Measurements from ENCODE around the gene USHBP1.
A peak's percentile ranks its signal among the peaks of the same experiment; 100 is the strongest.

Gene USHBP1

DNA sequence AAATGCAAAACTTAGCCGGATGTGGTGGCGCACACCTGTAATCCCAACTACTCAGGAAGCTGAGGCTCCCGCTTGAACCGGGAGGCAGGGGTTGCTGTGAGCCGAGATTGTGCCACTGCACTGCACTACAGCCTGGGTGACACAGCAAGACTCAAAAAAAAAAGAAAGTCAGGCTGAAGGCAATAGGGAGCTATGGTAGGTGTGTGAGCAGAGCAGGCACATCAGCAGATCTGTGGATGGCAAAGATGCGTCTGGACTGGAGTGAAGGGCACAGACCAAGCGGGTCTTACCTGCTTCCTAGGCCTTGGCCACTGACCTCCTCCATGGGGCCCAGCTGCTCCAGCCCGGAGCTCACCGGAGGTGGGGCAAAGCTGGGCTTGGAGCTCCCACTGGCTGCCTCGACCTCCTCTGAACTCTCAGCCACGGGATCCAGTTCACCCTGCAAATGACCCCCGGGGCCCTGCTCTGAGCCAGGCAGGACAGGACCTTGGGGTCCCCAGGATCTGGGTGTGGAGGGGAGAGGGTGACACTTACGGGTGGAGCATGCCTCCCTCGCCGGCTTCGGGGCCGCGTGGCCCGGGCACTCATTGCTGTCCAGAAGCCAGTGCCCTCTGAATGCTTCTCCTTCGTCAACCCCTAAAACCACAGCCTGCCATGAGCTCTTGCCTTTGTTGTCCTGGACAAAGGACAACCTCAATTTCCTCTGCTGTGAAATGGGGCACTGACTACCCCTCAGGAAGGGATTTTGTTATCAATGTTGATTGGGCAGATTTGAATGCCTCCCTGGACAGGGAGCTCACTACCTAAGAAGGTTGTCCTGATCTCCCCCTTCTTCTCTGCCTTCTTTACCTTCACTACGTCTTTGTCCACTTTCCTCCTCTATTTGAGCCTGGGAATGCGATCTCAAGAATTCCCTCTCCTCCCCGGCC, 569 bp downstream of the USHBP1 start:
- DNase-seq (ENCODE audit: low spot score): no peak

DNA sequence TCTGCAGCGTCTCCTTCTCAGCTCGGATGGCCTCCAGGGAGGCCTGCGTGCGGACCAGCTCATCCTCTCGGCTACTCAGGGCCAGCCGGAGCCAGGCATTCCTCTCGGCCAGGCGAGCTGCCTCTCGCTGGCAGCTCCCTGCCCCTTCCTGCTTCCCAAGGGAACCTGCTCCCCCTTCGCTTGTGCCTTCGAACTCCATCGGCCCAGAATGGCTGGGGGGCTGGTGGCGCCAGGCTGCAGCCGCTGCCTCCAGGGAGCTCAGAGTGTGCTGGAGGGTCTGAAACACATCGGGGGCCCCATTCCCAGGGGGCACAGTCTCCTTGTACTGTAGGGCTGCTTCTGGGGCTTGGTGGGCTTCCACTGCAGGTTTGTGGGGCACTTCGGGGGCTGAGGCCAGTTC, 2.0 kb downstream of the USHBP1 start:
- no peak for DNase-seq (ENCODE audit: low spot score)

DNA sequence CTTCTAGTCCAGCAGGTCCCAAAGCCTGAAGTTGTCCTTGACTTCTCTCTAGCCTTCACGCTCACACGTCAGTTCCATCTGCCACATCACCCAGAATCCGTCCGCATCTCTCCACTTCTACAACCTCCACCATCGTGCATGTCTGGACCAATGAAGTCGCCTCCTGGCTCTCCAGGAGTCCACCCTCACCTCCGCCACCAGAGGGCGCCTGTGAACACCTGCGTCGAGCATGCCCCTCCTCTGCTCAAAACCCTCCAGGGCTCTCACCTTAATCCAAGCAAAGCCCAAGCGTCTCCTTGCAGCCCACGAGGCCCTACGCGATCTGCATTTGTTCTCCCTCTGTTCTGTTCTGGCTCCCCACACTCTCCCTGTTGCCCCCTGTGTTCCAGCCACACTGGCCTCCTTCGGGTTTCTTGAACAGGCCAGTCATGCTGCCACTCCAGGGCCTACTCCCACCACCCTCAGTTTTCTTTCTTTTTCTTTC, 3.7 kb downstream of the USHBP1 start:
- peak; percentile 85 for DNase-seq (ENCODE audit: low spot score)

DNA sequence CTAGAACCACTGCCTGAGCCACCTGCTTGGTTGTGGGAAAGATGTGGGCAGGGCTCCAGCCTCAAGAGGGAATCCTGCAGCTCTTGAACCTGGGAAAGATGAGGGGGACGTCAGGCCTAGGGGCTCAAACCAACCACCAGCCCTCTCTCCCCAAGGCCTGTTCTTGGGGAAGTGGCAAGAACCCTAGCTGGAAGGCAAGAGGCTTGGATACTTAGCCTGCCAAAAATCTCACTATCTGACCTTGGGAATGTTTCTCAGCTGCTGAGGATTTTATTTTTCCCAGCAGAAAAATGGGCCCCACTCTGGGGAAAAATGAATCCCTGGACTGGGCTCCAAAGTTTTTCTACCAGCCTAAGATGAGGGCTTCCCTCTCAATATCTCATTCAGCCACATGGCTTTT, 4.6 kb downstream of the USHBP1 start:
- no peak for DNase-seq (ENCODE audit: low spot score)

DNA sequence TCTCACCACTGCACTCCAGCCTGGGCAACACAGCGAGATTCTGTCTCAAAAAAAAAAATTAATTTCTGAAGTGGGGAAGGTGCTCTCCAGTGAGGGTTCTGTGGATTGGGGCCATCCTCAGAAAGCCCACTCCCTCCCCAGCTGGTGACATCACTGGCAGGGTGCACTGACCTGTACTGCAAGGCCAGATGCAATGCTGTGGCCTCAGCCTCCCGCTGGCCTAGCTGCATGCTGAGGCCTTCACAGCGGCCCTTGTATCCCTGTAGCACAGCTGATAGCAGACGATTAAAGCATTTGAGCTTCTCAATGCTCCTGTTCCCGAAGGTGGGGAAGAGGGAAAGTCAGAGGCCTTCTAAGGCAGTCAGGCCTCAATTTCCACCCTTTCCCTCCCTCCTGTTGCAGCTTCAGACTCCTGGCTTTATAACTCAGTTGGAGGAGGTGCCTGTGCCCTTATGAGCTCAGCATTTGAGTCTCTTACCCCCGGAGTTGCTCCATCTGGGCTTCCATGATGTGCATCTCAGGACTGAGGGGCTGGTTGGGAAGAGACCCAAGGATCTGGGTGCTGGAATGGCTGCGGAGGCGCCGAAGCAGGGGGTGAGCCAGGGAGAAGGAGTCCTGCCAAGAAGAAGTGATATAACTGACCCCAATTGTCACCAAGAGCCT, 5.3 kb downstream of the USHBP1 start:
- no peak for DNase-seq (ENCODE audit: low spot score)

DNA sequence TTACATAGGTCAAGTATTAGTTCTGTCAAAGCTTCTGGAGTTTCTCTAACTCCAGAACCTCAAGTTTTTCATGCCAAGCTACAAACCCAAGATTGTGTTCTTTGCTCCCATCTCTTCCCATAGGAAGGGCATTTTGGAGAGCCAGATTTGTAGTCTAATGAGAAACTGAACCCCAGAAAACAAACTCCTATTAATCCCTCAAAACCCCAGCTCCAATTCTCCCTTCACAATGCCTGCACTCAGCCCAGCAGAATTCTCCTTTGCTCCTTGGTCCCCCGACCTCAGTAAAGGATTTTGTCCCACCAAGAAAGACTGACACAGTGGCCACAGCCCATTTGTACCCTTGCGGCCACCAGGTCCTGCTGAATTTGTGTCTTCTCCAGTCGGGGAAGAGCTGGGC, 8.4 kb downstream of the USHBP1 start:
- no peak for DNase-seq (ENCODE audit: low spot score)

DNA sequence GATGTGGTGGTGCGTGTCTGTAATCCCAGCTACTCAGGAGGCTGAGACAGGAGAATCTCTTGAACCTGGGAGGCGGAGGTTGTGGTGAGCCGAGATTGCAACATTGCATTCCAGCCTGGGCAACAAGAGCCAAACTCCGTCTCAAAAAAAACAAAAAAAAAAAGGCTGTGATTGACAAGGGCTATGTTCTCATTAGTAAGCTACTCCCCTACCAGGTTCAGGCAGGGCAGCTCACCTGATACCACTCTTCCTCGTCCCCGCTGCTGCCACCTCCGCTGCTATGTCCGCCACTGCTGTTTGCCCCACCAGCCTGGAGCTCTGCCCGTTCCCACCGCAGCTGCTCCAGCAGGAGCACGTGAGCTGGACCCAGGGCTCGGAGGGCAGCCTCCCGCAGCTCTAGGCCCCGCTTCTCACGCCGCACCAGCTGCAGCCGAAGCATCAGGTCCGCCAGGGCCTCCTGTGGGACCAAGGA, 9.4 kb downstream of the USHBP1 start:
- no peak for DNase-seq (ENCODE audit: low spot score)

DNA sequence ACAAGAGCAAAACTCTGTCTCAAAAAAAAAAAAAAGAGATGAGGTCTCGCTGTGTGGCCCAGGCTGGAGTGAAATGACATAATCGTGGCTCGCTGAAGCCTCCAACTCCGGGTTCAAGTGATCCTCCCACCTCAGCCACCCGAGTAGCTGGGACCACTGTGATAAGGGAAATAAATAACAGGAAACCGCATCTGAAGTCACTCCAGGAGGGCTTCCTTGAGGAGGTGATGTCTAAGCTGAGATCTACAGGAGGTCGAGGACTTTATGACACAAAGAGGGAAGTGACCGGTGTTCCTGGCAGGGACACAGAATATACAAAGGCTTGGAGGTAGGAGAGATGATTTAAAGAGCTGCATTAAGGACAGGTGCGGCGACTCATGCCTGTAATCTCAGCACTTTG, 9.9 kb downstream of the USHBP1 start:
- DNase-seq (ENCODE audit: low spot score): no peak

DNA sequence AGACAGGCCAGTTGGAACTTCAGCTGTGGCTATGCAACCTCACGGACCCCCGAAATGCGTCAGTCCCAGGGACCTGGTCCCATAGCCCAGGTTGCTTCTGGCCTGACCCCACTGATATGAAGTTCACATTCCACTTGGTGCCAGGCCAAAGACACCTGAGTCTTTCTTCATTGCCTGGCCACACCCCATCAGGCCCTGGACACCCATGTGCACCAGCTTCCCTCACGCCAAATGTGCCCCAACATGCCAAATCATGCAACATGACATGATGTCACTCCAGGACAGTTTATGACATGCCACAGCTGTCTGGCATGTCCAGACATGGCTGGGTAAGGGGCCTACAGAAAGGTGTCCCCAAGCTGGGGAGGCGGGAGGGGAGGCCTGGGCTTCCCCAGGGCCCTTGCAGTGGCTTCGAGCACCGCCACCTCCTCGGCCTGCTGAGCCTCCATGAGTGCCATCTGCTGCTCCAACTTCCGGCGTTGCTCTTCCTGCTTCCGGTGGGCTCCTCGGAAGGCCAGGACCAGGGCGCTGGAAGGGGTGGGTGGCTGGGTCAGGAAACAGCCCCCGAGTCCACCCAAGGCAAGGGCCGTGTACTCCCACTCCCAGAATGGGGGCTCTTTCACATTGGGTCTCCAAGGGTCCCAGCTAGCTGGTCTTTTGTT, 14.5 kb downstream of the USHBP1 start:
- DNase-seq (ENCODE audit: low spot score): no peak

DNA sequence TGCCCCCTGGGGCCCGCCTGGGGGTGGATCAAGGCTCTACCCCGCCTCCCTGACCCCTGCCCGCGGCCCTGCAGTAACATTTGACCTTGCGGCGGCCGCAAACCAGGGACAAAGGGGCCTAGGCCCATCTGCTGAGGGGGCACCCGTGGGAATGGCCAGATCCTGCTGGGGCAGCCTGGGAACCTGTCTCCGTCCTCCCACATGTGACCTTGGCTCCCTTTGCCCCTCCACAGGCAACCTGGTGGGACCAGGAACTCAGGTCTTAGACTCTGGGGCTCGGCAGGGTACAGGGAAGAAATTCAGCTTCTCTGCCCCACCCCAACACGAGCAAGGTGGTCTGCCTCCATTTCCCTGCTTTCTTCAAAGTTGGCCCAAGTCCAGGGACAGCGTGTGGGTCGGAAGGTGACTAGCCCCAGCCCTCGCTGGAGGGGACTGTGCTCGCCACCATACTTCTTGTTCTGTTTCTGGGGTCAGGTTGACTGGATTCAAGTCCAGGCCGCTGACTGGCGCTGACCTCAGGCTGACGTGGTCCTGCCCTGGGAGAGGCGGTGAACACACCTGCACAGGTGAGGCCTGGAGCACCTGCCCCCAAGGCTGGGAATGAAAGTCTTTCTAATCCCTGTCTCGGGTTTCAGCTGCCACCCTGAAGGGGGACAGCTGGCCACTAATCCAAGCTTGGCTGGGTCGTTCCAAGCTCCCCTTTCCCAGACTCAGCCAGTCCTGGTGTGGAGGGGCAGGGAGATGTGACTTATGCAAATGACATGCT, 16.4 kb downstream of the USHBP1 start:
- DNase-seq (ENCODE audit: low spot score): no peak

DNA sequence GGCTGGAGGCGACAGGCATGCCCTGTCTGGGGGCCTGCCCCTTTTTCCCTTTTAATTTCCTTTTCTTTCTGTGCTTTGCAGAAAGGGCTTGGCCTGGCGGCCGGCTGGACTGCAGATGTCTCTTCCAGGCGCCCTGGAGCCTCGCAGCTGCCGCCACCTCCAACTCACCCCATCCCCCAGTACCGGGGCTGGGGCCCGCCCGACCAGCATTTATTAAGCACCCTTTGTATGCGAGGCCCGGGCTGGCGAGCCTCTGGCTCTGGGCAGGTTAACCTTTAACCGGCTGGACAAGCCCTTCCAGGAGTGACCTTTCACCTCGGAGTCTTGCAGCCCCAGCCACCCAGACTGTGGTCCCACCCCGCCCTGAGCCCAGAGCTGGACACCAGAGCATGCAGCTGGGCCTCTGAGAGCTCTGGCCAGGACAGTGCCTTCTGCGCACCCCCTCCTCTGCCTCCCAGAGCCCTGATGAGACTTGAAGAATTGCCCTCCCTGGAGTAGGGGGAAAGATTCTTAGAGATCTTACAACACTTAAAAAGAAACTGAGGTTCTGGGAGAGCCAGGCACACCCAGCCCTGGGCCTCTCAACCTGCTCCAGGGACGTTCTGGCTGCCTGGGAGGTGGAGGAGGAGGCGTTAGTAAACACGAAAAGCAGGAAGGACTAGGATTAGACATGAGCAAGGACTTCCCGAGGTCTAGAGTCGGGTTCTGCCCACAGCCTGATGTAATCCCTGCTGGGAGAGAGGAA, 17.7 kb downstream of the USHBP1 start:
- DNase-seq (ENCODE audit: low spot score): no peak

DNA sequence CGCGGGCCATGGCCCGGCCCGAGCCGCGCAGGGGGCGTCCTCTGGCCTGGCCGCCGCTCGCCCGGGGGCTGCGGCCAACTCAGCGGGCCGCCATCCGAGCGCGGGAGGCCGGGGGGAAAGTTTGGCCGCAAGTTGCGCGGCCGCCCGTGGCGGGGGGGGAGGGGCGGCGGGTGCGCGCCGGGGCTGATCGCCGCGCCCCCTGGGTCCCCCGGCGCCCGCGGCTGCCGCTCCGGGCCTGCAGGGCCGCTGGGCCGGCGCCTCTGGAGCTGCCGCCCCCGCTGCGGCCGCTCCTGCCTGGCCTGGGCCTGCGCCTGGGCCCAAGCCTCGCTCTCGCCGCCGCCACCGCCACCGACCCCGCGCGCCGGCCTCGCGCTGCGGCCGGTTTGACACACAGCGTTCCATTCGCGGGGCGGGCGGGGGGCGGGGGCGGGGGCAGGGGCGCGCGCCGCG, 19.0 kb downstream of the USHBP1 start, which contains the start of gene NR2F6:
TSS of gene NR2F6 (minus strand) at position 385 of the 450 bp plus-strand sequence. CDS start 699 bp downstream, outside the sequence.
- DNase-seq (ENCODE audit: low spot score): no peak

DNA sequence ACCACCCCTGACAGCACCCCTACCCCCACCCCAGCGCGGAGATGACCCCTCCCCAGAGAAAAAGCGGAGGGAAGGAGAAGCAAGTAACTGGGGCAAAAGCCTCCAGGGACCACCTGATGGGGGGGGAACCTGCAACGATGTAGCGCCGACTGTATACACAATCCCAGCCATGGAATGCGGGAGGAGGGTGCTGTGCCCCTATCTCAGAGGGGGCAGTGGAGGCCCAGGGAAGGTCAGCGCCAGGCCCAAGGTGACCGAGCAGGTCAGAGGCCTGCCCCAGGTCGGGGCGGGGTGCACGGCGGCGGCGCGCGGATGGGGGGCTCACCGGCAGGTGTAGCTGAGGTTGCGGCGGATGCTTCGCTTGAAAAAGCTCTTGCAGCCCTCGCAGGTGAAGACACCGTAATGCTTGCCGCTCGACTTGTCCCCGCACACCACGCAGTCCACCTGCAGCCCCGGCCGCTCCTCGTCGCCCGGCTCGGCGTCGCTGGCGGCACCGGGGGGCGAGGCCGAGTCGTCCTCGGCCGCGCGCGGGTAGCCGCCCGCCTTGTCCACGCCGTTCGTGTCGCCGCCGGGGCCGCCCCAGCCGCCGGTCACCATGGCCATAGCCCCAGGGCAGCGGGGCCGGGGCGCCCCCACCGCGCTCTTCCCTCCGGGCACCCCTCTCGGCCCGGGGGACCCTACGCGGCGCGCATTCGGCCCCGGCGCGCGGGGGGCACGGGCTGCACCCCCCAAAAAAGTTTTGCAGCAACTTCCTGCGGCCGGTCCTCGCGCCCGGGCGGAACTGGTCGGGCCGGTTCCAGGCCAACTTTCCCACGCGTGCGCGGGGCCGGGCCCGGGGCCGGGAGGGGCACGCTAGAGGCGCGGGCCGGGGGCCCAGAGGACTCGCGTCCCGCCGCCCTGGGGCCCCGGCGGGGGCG, 19.7 kb downstream of the USHBP1 start:
- DNase-seq (ENCODE audit: low spot score): no peak

DNA sequence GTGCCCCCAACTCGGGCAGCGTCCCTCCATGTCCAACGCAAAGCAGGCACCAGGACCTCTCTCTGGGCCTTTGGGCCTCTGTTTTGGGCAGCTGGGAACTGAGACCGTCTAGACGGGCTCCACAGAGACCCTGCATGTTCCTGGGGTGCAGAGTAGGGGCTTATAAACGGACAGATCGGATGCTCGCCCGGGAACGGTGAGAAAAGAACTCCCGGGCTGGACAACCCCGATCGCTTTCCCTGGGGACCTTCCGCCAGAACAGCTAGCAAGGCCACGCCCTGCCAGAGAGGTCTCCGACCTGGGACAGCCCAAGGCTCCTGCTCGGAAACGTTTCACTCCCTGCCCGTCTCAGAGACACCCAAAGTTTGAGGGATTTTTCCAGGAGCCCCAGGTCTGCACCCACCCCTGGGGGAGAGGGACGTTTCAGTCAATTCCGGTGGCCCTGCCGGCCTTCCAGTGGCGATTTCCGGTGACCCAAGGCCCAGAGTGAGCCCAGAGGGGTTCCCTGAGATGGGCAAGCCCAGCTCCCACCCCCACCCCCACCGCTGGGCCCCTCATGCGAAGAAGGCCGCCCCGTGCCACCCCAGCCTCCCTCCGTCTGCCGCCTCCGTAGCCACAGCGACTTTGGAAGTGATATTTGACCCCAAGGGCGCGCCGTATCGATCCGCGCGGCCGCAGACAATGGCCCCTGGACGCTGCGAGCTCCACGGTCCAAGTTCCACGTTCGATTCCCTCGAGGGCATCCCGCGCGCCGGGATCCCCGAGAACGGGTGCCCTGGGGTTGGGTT, 20.5 kb downstream of the USHBP1 start:
- peak; percentile 51 for DNase-seq (ENCODE audit: low spot score)

DNA sequence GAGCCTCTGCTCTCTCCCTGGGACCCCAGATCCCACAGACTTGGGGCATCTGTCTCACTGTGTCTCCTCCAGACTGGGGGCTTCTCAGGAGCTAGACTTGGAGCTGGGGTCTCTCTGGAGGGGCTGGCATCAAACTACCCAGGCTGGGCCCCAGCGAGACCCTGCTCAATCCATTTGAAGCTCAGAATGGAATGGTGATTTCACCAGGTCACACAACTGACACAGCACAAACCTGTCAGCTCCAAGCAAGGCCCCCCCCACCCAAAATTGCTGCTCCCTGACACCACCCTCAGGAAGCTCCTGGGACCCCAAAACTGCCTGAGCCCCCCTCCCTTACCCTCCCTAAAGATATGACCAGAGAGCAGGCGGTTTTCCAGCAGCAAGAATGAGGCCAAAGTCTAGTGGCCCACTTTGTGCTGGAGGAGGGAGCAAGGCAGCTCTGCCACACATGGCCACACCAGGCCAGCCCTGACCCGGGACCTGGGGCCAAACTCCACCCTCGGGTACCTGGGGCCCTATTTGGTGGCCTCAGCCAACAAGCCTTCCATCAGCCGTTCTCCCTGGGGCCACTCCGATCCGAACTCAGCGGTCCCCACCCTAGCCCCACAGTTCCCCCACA, 21.2 kb downstream of the USHBP1 start:
- DNase-seq (ENCODE audit: low spot score): no peak

DNA sequence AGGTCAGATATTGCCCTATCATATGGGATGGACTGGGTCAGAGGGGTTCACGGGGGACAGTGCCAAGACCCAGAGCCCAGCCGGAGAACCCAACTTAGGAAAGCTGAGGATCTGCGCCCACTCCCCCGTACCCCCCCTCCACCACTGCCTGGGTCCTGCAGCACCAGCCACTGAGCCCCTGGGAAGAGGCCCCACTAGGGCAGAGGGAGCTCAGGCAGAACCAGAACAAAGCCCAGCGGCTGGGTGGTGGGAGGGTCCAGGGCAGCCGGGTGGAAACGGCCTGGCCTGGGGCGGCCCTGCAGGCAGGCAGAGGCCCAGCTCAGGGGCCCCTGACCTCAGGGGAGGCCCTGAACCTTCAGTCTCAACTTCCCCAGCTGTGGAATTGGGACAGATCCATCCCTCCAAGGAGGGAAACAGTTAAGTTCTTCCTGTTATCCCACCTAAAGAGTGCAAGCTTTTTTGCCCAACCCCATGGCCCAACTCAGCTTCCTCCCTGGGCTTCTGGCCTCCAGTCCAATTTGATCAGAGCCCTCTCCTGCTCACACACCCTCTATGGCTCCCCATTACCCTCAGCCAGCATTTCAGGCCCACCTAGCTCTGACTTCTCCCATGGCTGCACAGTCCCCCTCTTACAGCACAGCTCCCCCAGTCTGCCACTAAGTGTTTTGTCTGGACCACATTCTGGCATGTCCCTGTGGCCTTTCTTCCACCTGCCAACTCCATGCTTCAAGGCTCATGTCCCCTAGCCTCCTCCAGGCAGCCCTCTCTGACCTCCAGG, 21.9 kb downstream of the USHBP1 start:
- DNase-seq (ENCODE audit: low spot score): no peak

DNA sequence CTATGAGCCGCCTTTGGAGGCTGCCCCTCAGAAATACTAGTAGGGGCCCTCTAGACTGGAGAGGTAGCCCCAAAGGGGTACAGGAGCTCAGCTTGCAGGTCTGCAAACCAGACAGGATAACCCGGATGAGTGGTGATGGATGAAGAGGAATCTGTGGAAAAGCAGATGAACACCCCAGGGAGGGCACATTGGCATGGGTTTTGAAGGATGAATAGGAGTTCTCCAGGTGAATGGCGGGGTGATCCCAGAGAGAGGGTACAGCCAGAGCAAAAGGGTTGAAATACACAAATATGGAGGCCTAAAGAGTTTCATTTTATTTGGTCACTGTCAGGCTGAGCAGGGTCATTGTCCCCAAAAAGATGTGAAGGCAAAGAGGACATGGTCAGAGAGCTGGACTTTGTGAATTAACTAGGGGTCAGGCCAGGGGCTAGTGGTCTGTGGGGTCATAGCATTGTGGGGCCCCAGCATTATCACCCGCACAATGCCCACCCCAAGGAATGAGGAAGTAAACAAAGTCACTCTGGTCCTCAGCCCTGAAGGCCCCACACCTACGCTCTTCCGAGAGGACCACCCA, 23.6 kb downstream of the USHBP1 start:
- DNase-seq (ENCODE audit: low spot score): no peak
